ENCODE data around the gene SPECC1. TPM values are rescaled to one million over a fixed set of nuclear protein-coding genes. Genes with fewer than 3 reads are reported as not detected.

The SPECC1 gene
- total RNA-seq, 1 experiment from 2014 or later: 55.3 TPM

- H3K27me3 Mint-ChIP-seq (ENCODE audit: insufficient read depth, unreplicated experiment): no peaks in the 10 kb centered on the region
- peaks cover 5% of the 10 kb centered on the region for H3K36me3 Mint-ChIP-seq (ENCODE audit: insufficient read depth, unreplicated experiment)
- peaks cover 29% of the 10 kb centered on the region for H3K4me1 Mint-ChIP-seq (ENCODE audit: insufficient read depth, unreplicated experiment)
- ChIA-PET CTCF (interaction anchor here (1.4 to 1.6 kb wide), 2 partner anchors 58 to 60 kb away, joined by 6 to 11 read pairs; no protein-coding TSS in a partner anchor), POLR2A (interaction anchor here (1.2 kb wide), 1 partner anchor 91 kb away, joined by 3 read pairs; the partner anchor contains the start of gene AKAP10)
- DNase-seq (ENCODE audit: unreplicated experiment): no peak
- H3K27ac Mint-ChIP-seq (ENCODE audit: low read depth, unreplicated experiment): no peak overlapping the region
- no TSS peak for BruUV-seq (replicated peaks)
- intact Hi-C loops (cut with micrococcal nuclease): no loop called here
- H3K9me3 Mint-ChIP-seq (ENCODE audit: unreplicated experiment): no peaks in the 10 kb centered on the region
- H3K4me3 Mint-ChIP-seq (ENCODE audit: unreplicated experiment): no peak overlapping the region
- TF ChIP-seq, protein P1, sequence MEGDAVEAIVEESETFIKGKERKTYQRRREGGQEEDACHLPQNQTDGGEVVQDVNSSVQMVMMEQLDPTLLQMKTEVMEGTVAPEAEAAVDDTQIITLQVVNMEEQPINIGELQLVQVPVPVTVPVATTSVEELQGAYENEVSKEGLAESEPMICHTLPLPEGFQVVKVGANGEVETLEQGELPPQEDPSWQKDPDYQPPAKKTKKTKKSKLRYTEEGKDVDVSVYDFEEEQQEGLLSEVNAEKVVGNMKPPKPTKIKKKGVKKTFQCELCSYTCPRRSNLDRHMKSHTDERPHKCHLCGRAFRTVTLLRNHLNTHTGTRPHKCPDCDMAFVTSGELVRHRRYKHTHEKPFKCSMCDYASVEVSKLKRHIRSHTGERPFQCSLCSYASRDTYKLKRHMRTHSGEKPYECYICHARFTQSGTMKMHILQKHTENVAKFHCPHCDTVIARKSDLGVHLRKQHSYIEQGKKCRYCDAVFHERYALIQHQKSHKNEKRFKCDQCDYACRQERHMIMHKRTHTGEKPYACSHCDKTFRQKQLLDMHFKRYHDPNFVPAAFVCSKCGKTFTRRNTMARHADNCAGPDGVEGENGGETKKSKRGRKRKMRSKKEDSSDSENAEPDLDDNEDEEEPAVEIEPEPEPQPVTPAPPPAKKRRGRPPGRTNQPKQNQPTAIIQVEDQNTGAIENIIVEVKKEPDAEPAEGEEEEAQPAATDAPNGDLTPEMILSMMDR (IDR thresholded peaks at IDR 0.05; ENCODE audit: unreplicated experiment): no peak
Observed at GRCh38 chr17:20068445-20068844, 59.3 kb downstream of the SPECC1 start.

- TF ChIP-seq, protein P1 (IDR thresholded peaks at IDR 0.05; ENCODE audit: unreplicated experiment): no peak
- DNase-seq (ENCODE audit: unreplicated experiment): no peak
- Mint-ChIP-seq H3K4me1 (ENCODE audit: insufficient read depth, unreplicated experiment) (no peaks in the 10 kb centered on the region), H3K4me3 (ENCODE audit: unreplicated experiment) (no peak overlapping the region), H3K27me3 (ENCODE audit: insufficient read depth, unreplicated experiment) (no peaks in the 10 kb centered on the region), H3K9me3 (ENCODE audit: unreplicated experiment) (no peaks in the 10 kb centered on the region), H3K27ac (ENCODE audit: low read depth, unreplicated experiment) (no peak overlapping the region), H3K36me3 (ENCODE audit: insufficient read depth, unreplicated experiment) (peaks cover 5% of the 10 kb centered on the region)
- intact Hi-C loops (cut with micrococcal nuclease): no loop called here
- ChIA-PET POLR2A (interaction anchor here (0.7 to 1.0 kb wide), 2 partner anchors 27 to 1810 kb away, joined by 3 read pairs; no protein-coding TSS in a partner anchor), CTCF (interaction anchor here (1.2 kb wide), 1 partner anchor 49 kb away, joined by 5 read pairs; no protein-coding TSS in a partner anchor)
- no TSS peak for BruUV-seq (replicated peaks)
Observed at GRCh38 chr17:20071824-20072691, 62.9 kb downstream of the SPECC1 start.

GRCh38 chr17:20072692-20072992 is 63.5 kb downstream of the SPECC1 start:
- no TSS peak for BruUV-seq (replicated peaks)
- no peak overlapping the region for H3K4me3 Mint-ChIP-seq (ENCODE audit: unreplicated experiment)
- no peak overlapping the region for H3K27ac Mint-ChIP-seq (ENCODE audit: low read depth, unreplicated experiment)
- intact Hi-C loops (cut with micrococcal nuclease): no loop called here
- no peaks in the 10 kb centered on the region for H3K27me3 Mint-ChIP-seq (ENCODE audit: insufficient read depth, unreplicated experiment)
- TF ChIP-seq, protein P1 (IDR thresholded peaks at IDR 0.05; ENCODE audit: unreplicated experiment): no peak
- no peaks in the 10 kb centered on the region for H3K4me1 Mint-ChIP-seq (ENCODE audit: insufficient read depth, unreplicated experiment)
- ChIA-PET CTCF (interaction anchor here (1.2 kb wide), 1 partner anchor 49 kb away, joined by 5 read pairs; no protein-coding TSS in a partner anchor), POLR2A (no interaction called here)
- no peaks in the 10 kb centered on the region for H3K9me3 Mint-ChIP-seq (ENCODE audit: unreplicated experiment)
- no peak for DNase-seq (ENCODE audit: unreplicated experiment)
- peaks cover 5% of the 10 kb centered on the region for H3K36me3 Mint-ChIP-seq (ENCODE audit: insufficient read depth, unreplicated experiment)

DNA sequence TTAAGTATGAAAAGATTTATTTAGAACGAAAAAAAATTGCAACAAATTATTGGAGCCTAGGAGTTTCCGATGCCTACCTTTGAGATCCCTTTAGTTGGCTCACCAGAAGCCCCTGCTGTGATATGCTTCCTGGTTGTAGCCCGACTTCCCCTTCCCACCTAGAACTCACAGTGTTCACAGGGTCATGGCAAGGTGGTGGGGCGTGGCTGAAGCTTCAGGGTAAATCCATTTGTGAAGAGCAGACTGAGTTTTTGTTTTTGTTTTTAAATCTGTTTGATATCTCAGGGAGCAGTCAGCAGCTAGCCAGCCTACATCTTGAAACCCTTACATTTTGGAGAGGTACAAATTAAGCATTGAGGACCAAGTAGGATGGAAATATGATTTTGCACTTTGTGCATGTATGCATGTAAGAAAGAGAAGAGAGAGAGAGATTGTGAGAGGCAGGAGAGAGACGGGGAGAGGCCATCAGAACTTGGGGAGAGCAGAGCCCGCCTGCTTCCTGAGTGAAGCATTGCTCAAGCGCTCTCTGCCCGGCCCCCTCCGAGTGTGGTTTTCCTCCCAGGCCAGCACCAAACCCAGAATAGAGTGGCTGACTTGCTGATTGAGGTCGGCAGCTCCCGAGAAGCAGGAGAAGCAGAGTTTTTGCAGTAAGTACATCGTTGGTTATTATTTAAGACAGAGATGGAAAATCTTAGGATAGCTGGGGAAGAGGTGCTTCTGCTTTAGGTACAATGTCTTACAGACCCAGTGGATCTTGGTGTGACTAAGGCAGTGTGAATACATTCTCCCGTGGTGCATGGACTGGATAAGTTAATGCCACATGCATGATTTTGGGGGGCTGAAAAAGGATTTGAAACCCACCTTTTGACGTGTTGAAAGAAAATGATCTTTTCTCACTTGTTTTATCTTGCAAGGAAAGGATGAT is 64.2 kb downstream of the SPECC1 start:
- POLR2A ChIA-PET: no interaction called here
- no peaks in the 10 kb centered on the region for H3K9me3 Mint-ChIP-seq (ENCODE audit: unreplicated experiment)
- H3K27ac Mint-ChIP-seq (ENCODE audit: low read depth, unreplicated experiment): no peak overlapping the region
- no peak for DNase-seq (ENCODE audit: unreplicated experiment)
- H3K4me3 Mint-ChIP-seq (ENCODE audit: unreplicated experiment): no peak overlapping the region
- CTCF ChIA-PET: interaction anchor here (1.2 kb wide), 1 partner anchor 48 kb away, joined by 5 read pairs; no protein-coding TSS in a partner anchor
- peaks cover 5% of the 10 kb centered on the region for H3K36me3 Mint-ChIP-seq (ENCODE audit: insufficient read depth, unreplicated experiment)
- H3K27me3 Mint-ChIP-seq (ENCODE audit: insufficient read depth, unreplicated experiment): no peaks in the 10 kb centered on the region
- BruUV-seq (replicated peaks): no TSS peak
- TF ChIP-seq, protein P1 (IDR thresholded peaks at IDR 0.05; ENCODE audit: unreplicated experiment): no peak
- intact Hi-C loops (cut with micrococcal nuclease): no loop called here
- H3K4me1 Mint-ChIP-seq (ENCODE audit: insufficient read depth, unreplicated experiment): no peaks in the 10 kb centered on the region
